Activated naive CD4-positive, alpha-beta T cell treated with anti-CD3 and anti-CD28 coated beads, Interleukin-2, amount 50 U/mL, for 16 hours (primary cell): ENCODE measurements around the gene PAPPA.

Experiments used
- DNase-seq: peaks from one replicate; pipeline ENCODE4 v3.0.0-alpha.2; 2020

PAPPA gene

GRCh38 chr9:116280529-116280928, 126.9 kb downstream of the PAPPA start:
- no peak for DNase-seq

GRCh38 chr9:116282597-116282996, 129.0 kb downstream of the PAPPA start:
- no peak for DNase-seq

GRCh38 chr9:116284518-116284917, 130.9 kb downstream of the PAPPA start:
- no peak for DNase-seq

GRCh38 chr9:116285320-116285719, 131.7 kb downstream of the PAPPA start:
- no peak for DNase-seq

GRCh38 chr9:116286297-116286696, 132.7 kb downstream of the PAPPA start:
- no peak for DNase-seq

- no peak for DNase-seq
These were observed 134.1 kb downstream of the PAPPA start for GRCh38 chr9:116287721-116288120.

GRCh38 chr9:116288658-116289057, 135.1 kb downstream of the PAPPA start:
- DNase-seq: no peak

GRCh38 chr9:116297346-116297745, 143.8 kb downstream of the PAPPA start:
- DNase-seq: no peak

GRCh38 chr9:116298249-116298648, 144.7 kb downstream of the PAPPA start:
- no peak for DNase-seq

GRCh38 chr9:116298878-116299391, 145.3 kb downstream of the PAPPA start:
- DNase-seq: no peak

GRCh38 chr9:116300360-116300870, 146.8 kb downstream of the PAPPA start:
- DNase-seq: no peak

- no peak for DNase-seq
These were observed 149.7 kb downstream of the PAPPA start for GRCh38 chr9:116303270-116303669.

GRCh38 chr9:116303886-116304538, 150.4 kb downstream of the PAPPA start:
- DNase-seq: no peak

- DNase-seq: no peak
These were observed 151.2 kb downstream of the PAPPA start for GRCh38 chr9:116304761-116305160.

- DNase-seq: no peak
These were observed 154.5 kb downstream of the PAPPA start for GRCh38 chr9:116308076-116308475.

GRCh38 chr9:116309900-116310611, 156.5 kb downstream of the PAPPA start:
- DNase-seq: no peak

GRCh38 chr9:116312221-116312620, 158.6 kb downstream of the PAPPA start:
- DNase-seq: no peak

- no peak for DNase-seq
These were observed 160.0 kb downstream of the PAPPA start for GRCh38 chr9:116313638-116314037.

- DNase-seq: no peak
These were observed 162.7 kb downstream of the PAPPA start for GRCh38 chr9:116316246-116316645.

- DNase-seq: no peak
These were observed 163.9 kb downstream of the PAPPA start for GRCh38 chr9:116317503-116317902.

- no peak for DNase-seq
These were observed 165.1 kb downstream of the PAPPA start for GRCh38 chr9:116318468-116319374.

- no peak for DNase-seq
These were observed 165.9 kb downstream of the PAPPA start for GRCh38 chr9:116319480-116319879.

GRCh38 chr9:116320290-116320689, 166.7 kb downstream of the PAPPA start:
- DNase-seq: no peak
